H9 (cell line): ENCODE results near the gene CCNF. TPM values are rescaled to one million over a fixed set of nuclear protein-coding genes. Genes with fewer than 3 reads are reported as not detected.

Experiments used
- DNase-seq: peaks from one replicate; pipeline ENCODE4 v3.0.0-alpha.2; 2017
- H2AFZ ChIP-seq: one replicate; pipeline ENCODE4 v1.6.1; 2013; ENCODE audit warnings: mild to moderate bottlenecking, low read length, control low read depth, moderate library complexity
- H2AK5ac ChIP-seq: 2 replicates; pipeline ENCODE4 v1.6.1; 2013; ENCODE audit warnings: low read length, control low read depth, mixed read lengths; ENCODE audit not compliant: insufficient read length
- H2BK120ac ChIP-seq: one replicate; pipeline ENCODE4 v1.6.1; 2013; ENCODE audit warnings: low read depth, mild to moderate bottlenecking, low read length, control low read depth, inconsistent platforms; ENCODE audit not compliant: poor library complexity, severe bottlenecking
- H2BK12ac ChIP-seq: 2 replicates; pipeline ENCODE4 v1.6.1; 2013; ENCODE audit warnings: low read length, control low read depth, mixed read lengths, low read depth; ENCODE audit not compliant: insufficient read length
- H2BK15ac ChIP-seq: 2 replicates; pipeline ENCODE4 v1.6.1; 2013; ENCODE audit warnings: low read depth, low read length, control low read depth
- H2BK20ac ChIP-seq: one replicate; pipeline ENCODE4 v1.6.1; 2013; ENCODE audit warnings: low read depth, mild to moderate bottlenecking, low read length, control low read depth, inconsistent platforms; ENCODE audit not compliant: poor library complexity, severe bottlenecking
- H2BK5ac ChIP-seq: 2 replicates; pipeline ENCODE4 v1.6.1; 2013; ENCODE audit warnings: low read length, control low read depth, mixed read lengths; ENCODE audit not compliant: insufficient read length
- H3K14ac ChIP-seq: 2 replicates; pipeline ENCODE4 v1.6.1; 2013; ENCODE audit warnings: low read length, control low read depth; ENCODE audit not compliant: insufficient read depth
- H3K18ac ChIP-seq: 2 replicates; pipeline ENCODE4 v1.6.1; 2013; ENCODE audit warnings: low read depth, mild to moderate bottlenecking, mixed read lengths, low read length, control low read depth; ENCODE audit not compliant: insufficient read length
- H3K23ac ChIP-seq: 2 replicates; pipeline ENCODE4 v1.6.1; 2013; ENCODE audit warnings: low read length, control low read depth, mixed read lengths, low read depth; ENCODE audit not compliant: insufficient read length
- H3K23me2 ChIP-seq: 2 replicates; pipeline ENCODE4 v1.6.1; 2013; ENCODE audit warnings: low read depth, mild to moderate bottlenecking, mixed read lengths, low read length, control low read depth; ENCODE audit not compliant: insufficient read length, poor library complexity, severe bottlenecking
- H3K27ac ChIP-seq: 2 replicates; pipeline ENCODE4 v1.5.1; 2013; ENCODE audit warnings: low read length, control low read depth, mixed read lengths, low read depth; ENCODE audit not compliant: insufficient read length
- H3K27me3 ChIP-seq: 2 replicates; pipeline ENCODE4 v1.6.1; 2013; ENCODE audit warnings: low read length, control low read depth, inconsistent platforms; ENCODE audit not compliant: insufficient read depth
- H3K4ac ChIP-seq: 2 replicates; pipeline ENCODE4 v1.6.1; 2013; ENCODE audit warnings: low read depth, mild to moderate bottlenecking, control low read depth, inconsistent platforms, low read length, moderate library complexity
- H3K4me1 ChIP-seq: 2 replicates; pipeline ENCODE4 v1.6.1; 2013; ENCODE audit warnings: low read length, control low read depth, inconsistent platforms; ENCODE audit not compliant: insufficient read depth
- H3K4me2 ChIP-seq: 2 replicates; pipeline ENCODE4 v1.6.1; 2013; ENCODE audit warnings: low read length, control low read depth, mixed read lengths; ENCODE audit not compliant: insufficient read length, insufficient read depth
- H3K56ac ChIP-seq: 2 replicates; pipeline ENCODE4 v1.6.1; 2013; ENCODE audit warnings: low read depth, mild to moderate bottlenecking, mixed read lengths, low read length, control low read depth; ENCODE audit not compliant: insufficient read length
- H3K79me1 ChIP-seq: 2 replicates; pipeline ENCODE4 v1.6.1; 2013; ENCODE audit warnings: low read depth, mild to moderate bottlenecking, moderate library complexity, low read length, control low read depth, inconsistent platforms; ENCODE audit not compliant: insufficient read depth, poor library complexity, severe bottlenecking
- H3K79me2 ChIP-seq: 2 replicates; pipeline ENCODE4 v1.6.1; 2013; ENCODE audit warnings: low read length, control low read depth, inconsistent platforms; ENCODE audit not compliant: insufficient read depth
- H3K9ac ChIP-seq: 2 replicates; pipeline ENCODE4 v1.6.1; 2013; ENCODE audit warnings: low read length, control low read depth, mixed read lengths; ENCODE audit not compliant: insufficient read length; ENCODE audit errors: extremely low read depth
- H3K9me3 ChIP-seq: one replicate; pipeline ENCODE4 v1.6.1; 2013; ENCODE audit warnings: low read depth, low read length, inconsistent platforms; ENCODE audit not compliant: control insufficient read depth
- H3T11ph ChIP-seq: one replicate; pipeline ENCODE4 v1.6.1; 2013; ENCODE audit warnings: mild to moderate bottlenecking, low read length, control low read depth, inconsistent platforms
- H4K20me1 ChIP-seq: one replicate; pipeline ENCODE4 v1.6.1; 2013; ENCODE audit not compliant: control insufficient read depth, insufficient read length, insufficient read depth
- H4K5ac ChIP-seq: 2 replicates; pipeline ENCODE4 v1.6.1; 2013; ENCODE audit warnings: low read depth, mild to moderate bottlenecking, mixed read lengths, low read length, control low read depth; ENCODE audit not compliant: insufficient read length
- H4K8ac ChIP-seq: replicated peaks from 2 replicates; pipeline ENCODE4 v1.6.1; 2013; ENCODE audit warnings: low read length, control low read depth, mixed read lengths, low read depth; ENCODE audit not compliant: insufficient read length
- H4K91ac ChIP-seq: 2 replicates; pipeline ENCODE4 v1.6.1; 2013; ENCODE audit warnings: low read depth, mild to moderate bottlenecking, moderate library complexity, mixed read lengths, low read length, control low read depth; ENCODE audit not compliant: insufficient read length
- H3K27ac Mint-ChIP-seq, 3 experiments: 2 replicates in 2 of 3; 3 replicates in 1 of 3; pipeline ENCODE4 v1.8.0; 2020 to 2021; ENCODE audit warnings: mixed read lengths in 3 of 3, mild to moderate bottlenecking in 1 of 3, moderate library complexity in 1 of 3
- H3K27me3 Mint-ChIP-seq: 2 replicates; pipeline ENCODE4 v1.8.0; 2021; ENCODE audit warnings: low read depth, mild to moderate bottlenecking, moderate library complexity, mixed read lengths
- H3K36me3 Mint-ChIP-seq, 3 experiments: 2 replicates in 2 of 3; 3 replicates in 1 of 3; pipeline ENCODE4 v1.8.0; 2020 to 2021; ENCODE audit warnings: low read depth in 3 of 3, mixed read lengths in 3 of 3; ENCODE audit not compliant: insufficient read depth in 1 of 3
- H3K4me1 Mint-ChIP-seq, 2 experiments: 2 replicates each; pipeline ENCODE4 v1.8.0; 2020; ENCODE audit warnings: mixed read lengths in 2 of 2
- H3K4me3 Mint-ChIP-seq, 2 experiments: 2 replicates in 1 of 2; 3 replicates in 1 of 2; pipeline ENCODE4 v1.8.0; 2020 to 2021; ENCODE audit warnings: mild to moderate bottlenecking in 2 of 2, mixed read lengths in 2 of 2, moderate library complexity in 1 of 2
- H3K9me3 Mint-ChIP-seq, 2 experiments: 2 replicates in 1 of 2; 3 replicates in 1 of 2; pipeline ENCODE4 v1.8.0; 2020; ENCODE audit warnings: mild to moderate bottlenecking in 2 of 2, mixed read lengths in 2 of 2, moderate library complexity in 1 of 2
- CTCF ChIP-seq: fragments of 200-600 bp; sonication (generic); conservative IDR thresholded peaks from 3 replicates; pipeline ENCODE4 v1.8.0; 2021; ENCODE audit warnings: antibody characterized with exemption, mild to moderate bottlenecking
- WGBS: extraction: QIAGEN DNeasy Blood & Tissue Kit; methylation state at CpG from one replicate; pipeline ENCODE4 v1.1.7; 2013; ENCODE audit warnings: missing lambda C conversion rate, low lambda C conversion rate, mixed read lengths; ENCODE audit not compliant: insufficient read length; ENCODE audit errors: extremely low coverage; 5-methylcytosine and 5-hydroxymethylcytosine counted together
- total RNA-seq: library from RNA; stranded (reverse); gene quantifications from 2 replicates; pipeline ENCODE4 v1.2.1, GENCODE V29; 2021

Gene CCNF
- total RNA-seq, 1 experiment from 2014 or later: 61.6 TPM

- H3K4ac ChIP-seq: no peak overlapping the region
- no peak overlapping the region for H3K14ac ChIP-seq
- no peak overlapping the region for H3K9ac ChIP-seq
- Mint-ChIP-seq H3K36me3 (peaks cover 0 to 18% (median 4%) of the 10 kb centered on the region in 3 experiments; a peak in 4 of 7 replicates), H3K27me3 (no peaks in the 10 kb centered on the region), H3K9me3 (no peaks in the 10 kb centered on the region), H3K4me3 (no peak overlapping the region), H3K4me1 (no peaks in the 10 kb centered on the region), H3K27ac (no peak overlapping the region)
- H3K27ac ChIP-seq: no peak overlapping the region
- no peak overlapping the region for H2BK120ac ChIP-seq
- no peak overlapping the region for H2BK15ac ChIP-seq
- no peaks in the 10 kb centered on the region for H3K27me3 ChIP-seq
- no peak for TF ChIP-seq CTCF
- DNase-seq: no peak
- no peak overlapping the region for H3T11ph ChIP-seq
- H2BK20ac ChIP-seq: no peak overlapping the region
- no peak overlapping the region for H2BK5ac ChIP-seq
- no peaks in the 10 kb centered on the region for H4K20me1 ChIP-seq
- H4K91ac ChIP-seq: no peak overlapping the region
- no peak overlapping the region for H4K5ac ChIP-seq
- no peaks in the 10 kb centered on the region for H3K79me2 ChIP-seq
- no peaks in the 10 kb centered on the region for H3K79me1 ChIP-seq
- H3K23ac ChIP-seq: no peak overlapping the region
- no peaks in the 10 kb centered on the region for H3K4me1 ChIP-seq
- no peak overlapping the region for H3K18ac ChIP-seq
- H3K56ac ChIP-seq: no peak overlapping the region
- no peak overlapping the region for H3K4me2 ChIP-seq
- H2AFZ ChIP-seq: no peak overlapping the region
- H3K9me3 ChIP-seq: no peaks in the 10 kb centered on the region
- H4K8ac ChIP-seq: no peak overlapping the region
- WGBS: no CpG with 5 or more reads among the region's 62 CpGs
- no peak overlapping the region for H2BK12ac ChIP-seq
- no peak overlapping the region for H2AK5ac ChIP-seq
- peaks cover 3% of the 10 kb centered on the region for H3K23me2 ChIP-seq
These were observed 67.2 kb downstream of the CCNF start for GRCh38 chr16:2496223-2497115.
